Measurements from ENCODE around the gene ADAMTS17.
"Not testable (repeated sequence)": the region's sequence is repeated elsewhere in the genome, so short reads cannot be mapped to it uniquely, and the experiment has no call there.

The ADAMTS17 gene

GRCh38 chr15:99983171-99983885 lies 358.4 kb downstream of the ADAMTS17 start:
- DNase-seq = no peak

DNA sequence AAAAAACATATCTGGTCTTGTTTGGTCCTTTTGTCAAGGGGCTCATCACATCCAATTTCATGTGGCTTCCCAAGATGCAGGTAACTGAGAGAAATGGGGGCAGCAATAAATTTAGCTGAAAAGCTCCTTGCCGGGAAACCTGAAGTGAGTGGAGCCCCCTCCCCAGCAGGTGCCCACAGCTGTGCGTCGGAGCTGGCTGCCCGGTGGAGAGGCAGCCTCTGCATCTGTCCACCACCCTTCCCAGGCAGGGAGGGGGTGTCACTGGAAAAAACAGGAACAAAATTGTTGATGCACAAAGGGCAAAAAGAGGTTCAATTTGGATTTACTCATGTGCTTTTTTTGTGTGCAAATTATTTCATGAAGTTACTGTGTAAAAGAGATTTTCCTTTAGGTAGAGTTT lies 359.1 kb downstream of the ADAMTS17 start:
- DNase-seq = no peak

GRCh38 chr15:99981839-99982658 lies 359.7 kb downstream of the ADAMTS17 start:
- no peak for DNase-seq

GRCh38 chr15:99981191-99981647 lies 360.6 kb downstream of the ADAMTS17 start:
- DNase-seq = no peak

- no peak for DNase-seq
Measured at GRCh38 chr15:99980752-99981151, 361.0 kb downstream of the ADAMTS17 start.

- not testable (repeated sequence) for DNase-seq
Measured at GRCh38 chr15:99979886-99980285, 361.9 kb downstream of the ADAMTS17 start.

GRCh38 chr15:99979371-99979770 lies 362.4 kb downstream of the ADAMTS17 start:
- no peak for DNase-seq

- no peak for DNase-seq
Measured at GRCh38 chr15:99978426-99978825, 363.3 kb downstream of the ADAMTS17 start.

- DNase-seq = no peak
Measured at GRCh38 chr15:99977929-99978328, 363.8 kb downstream of the ADAMTS17 start.

DNA sequence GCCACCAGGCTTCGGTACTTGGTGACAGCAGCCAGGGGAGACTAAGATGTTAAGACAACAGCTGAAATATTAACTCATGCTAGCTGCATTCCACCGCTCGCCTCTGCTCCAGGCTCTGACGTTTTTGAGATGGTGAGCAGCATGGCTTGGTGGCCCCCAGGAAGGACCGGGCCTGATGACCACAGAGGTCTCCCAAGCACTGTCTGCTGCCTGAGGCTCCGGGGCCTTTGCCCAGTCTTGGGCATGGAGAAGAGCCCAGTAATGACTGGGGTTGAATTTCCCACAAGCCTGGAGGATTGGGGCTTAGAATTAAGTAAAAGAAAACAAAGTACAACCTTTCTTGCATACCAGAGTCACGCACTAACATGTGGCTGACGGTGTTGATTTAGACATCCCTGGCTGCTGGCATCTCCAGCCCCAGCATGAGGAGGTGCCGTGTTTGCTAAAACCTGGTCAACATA lies 364.9 kb downstream of the ADAMTS17 start:
- no peak for DNase-seq

DNA sequence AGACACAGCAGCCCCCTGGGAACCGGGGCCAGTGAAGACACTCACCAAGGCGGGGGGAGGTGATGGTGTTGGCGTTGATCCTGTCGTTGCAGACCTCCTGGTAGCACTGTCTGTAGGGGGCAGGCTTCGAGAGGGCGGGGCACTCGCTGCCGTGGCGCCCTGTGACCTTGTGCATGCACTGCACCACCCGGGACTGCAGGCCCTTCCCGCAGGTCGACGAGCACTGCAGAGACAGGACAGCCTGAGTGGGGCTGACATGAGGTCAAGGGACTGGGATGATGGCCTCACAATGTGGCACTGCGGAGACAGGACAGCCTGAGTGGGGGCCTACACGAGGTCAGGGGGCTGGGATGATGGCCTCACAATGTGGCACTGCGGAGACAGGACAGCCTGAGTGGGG lies 365.8 kb downstream of the ADAMTS17 start:
- DNase-seq = no peak

GRCh38 chr15:99974246-99974645 lies 367.5 kb downstream of the ADAMTS17 start:
- no peak for DNase-seq

DNA sequence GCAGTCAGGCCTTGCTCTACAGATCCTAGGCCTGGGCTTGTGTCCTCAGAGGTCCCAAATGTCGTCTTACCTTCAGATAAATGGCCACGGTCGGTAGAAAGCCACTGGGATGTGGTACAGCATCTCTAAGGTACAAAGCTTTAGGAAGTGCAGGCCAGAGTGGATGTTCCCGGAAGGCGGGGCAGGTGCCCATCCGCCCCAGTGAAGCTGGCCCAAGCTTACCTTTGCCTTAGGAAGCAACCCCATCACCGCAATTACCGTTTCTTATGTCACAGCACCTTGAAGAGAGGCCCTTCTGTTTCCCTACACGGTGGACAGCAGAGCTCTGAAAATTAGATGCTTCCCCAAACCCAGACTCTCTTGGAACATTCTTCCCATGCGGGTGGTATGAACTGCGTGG lies 368.4 kb downstream of the ADAMTS17 start:
- DNase-seq = no peak

DNA sequence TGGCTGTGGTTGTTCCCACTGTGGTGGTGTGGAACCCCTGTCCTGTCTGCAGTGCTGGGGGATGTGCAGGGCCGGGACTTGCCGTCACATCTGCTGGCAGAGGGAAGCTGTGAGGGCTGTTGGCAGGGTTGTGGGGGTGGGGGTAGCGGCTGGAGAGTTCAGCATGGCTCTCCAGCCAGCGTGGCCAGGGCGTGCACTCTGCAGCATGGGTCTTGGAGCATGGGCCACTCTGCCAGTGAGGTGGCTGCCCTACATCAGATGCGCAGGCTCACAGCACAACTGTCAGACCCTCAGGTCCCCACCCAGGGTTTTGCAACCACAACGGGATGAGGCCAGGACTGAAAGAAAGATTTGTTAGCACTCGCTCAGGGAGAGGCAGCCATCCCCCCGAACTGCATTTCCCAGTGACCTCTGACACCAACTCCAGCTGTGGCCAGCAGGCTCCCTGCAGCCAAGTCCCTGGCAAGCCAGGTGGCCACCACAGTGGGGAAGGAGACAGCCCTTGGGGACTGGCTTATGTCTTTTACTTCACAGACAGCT lies 370.8 kb downstream of the ADAMTS17 start:
- no peak for DNase-seq

DNA sequence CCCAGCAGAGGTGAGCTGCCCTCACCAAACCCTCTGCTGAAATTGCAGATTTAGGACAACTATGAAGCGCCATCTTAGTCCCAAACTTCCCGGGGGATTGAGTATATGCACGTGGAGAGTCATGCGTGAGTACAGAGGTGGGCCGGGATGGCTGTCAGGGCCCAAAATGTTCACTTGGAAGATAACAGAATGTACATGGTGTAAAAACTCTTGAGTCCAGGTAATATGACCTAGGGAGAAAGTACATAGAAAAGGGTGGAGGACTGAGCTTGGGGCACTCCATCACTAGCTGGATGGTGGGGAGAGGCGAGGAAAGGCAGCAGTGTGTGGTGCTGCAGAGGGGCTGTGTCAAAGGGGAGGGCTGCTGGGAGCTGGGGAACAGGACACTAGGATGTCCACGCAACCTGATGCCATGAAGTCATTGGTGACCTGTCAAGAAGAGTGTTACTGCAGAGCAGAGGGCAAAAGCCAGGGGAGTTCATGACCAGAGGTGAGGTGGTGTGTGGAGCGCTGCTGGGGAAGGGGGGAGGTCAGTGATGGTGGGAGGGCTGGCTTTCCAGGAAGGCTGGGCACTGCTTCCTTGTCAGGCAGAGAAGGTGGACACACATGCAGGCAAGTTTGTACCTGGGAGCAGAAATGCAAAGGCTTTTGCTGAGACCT lies 372.4 kb downstream of the ADAMTS17 start:
- no peak for DNase-seq

DNA sequence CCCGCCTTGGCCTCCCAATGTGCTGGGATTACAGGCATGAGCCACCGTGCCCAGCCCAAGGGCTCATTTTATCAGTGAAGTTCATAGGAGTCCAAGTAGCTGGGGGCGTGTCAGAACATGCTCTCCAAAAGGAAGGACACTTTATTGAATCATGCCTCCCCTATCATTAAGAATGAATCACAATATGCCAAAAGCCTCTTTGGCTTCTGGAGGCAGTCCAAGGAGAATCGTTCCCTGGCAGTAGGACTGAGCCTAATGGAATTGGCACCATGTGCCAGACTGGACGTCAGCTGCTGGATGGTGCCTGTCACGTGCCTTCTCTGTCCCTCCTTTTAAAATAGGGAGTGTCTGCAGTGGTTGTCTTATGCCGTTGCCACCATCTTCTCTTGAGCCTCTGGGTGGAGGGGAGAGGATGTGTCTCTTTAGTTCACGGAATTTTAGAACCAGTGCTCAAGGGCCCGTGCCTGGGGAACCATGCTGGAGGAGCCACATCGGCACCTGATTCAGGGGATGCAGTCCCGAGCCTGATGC lies 373.9 kb downstream of the ADAMTS17 start:
- no peak for DNase-seq

DNA sequence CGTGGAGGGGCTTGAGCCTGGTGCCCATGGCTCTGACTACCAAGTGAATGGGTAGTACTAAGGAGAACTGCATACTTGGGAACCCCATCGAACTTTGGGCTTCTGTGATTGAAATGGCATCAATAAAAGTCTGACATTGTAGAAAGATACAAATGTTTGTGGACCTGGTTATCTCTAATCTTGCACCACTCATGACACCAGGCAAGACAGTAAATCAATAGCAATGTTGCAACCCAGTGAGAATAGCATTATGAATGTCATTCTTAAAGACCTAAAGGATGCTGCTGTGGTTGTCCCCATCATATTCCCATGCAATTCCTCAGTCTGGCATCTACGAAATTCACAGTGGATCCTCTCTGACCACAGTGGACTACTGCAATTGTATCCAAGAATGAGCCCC lies 375.0 kb downstream of the ADAMTS17 start:
- DNase-seq = no peak

- DNase-seq = no peak
Measured at GRCh38 chr15:99965376-99965775, 376.4 kb downstream of the ADAMTS17 start.

GRCh38 chr15:99963976-99964375 lies 377.8 kb downstream of the ADAMTS17 start:
- DNase-seq = no peak

DNA sequence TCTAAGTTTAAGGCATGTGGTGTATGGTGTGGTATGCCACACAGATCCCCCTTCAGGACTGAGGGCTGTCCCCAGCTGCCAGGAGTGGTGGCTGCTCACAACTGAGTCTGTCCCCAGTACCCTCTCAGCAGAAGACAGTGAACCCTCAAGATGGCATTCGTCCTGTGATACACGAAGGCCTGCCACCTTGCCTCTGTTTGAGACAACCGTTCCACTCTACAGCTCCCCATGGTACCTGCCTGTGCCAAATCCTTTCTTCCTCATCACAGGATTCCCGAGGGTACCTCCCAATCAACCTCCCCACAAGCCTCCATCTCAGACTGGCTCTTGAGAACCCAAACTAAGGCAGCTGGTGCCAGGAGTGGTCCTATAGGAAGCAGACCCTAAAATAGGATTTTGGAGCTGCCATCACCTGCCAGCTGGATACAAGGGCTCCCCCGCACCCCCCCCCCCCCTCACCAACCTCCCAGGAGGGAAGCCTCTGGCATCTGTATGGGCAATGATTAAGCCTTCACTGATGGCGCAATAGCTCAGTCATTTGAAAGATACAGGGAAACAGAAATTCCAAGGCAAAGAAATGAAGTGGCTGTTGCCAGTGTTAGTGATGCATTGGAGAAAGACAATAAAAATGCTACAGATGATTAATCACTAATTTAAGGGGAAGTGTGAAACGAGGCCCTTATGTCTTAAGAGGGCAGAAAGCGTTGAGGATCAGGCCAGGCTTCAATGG lies 378.5 kb downstream of the ADAMTS17 start:
- no peak for DNase-seq

DNA sequence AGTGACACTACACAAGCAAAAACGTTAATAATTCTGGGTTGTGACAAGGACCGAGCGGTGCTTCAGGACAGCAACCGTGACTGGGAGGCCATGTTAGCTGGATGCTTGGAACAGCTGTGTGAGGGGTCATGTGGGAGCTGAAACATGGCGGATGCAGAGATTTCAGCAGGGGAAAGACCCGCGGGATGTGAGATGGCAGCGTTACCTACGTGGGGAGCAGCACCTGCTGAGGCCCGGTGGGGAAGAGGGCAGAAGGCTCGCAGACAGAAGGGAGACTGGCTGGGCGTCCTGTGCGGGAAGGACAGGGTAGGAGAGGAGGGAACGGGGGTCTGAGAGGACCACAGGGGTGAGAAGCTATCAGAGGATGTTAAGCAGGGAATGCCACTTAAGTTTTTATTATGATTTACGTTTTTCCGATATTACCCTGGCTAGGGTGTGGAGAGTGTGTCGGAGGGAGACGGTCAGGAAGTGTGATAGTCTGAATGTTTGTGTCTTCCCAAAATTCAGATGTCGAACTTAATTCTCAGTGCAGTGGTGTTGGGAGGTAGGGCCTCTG lies 379.7 kb downstream of the ADAMTS17 start:
- no peak for DNase-seq

DNA sequence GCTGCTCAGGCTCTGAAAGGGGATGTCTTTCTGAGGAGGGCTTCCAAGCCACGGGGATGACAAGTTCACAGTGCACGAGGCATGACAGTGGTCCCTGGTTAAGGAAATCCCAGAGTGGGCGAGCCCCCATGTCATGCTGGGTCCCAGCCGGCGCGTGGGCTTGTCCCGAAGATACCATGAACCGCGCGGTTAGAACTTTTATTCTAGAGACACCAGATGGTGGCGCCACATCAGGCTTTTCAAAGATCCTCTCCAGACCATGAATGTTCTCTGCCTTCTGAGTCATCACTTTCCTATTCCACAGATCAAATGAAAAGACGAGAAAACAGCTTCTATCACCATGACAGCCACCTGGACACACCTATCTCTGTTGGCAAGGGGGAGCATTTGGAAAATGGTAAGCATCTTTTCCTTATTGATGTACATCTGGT lies 380.7 kb downstream of the ADAMTS17 start:
- no peak for DNase-seq
